ENCODE measurements around the gene BTN2A1. TPM values are rescaled to one million over a fixed set of nuclear protein-coding genes. Genes with fewer than 3 reads are reported as not detected.
A peak's percentile ranks its signal among the peaks of the same experiment; 100 is the strongest.

BTN2A1 gene
- total RNA-seq, 1 donor = 11.7 TPM

- no peak overlapping the region for H3K4me3 ChIP-seq (ENCODE audit: low read depth, low read length)
These were observed 11.1 kb downstream of the BTN2A1 start for GRCh38 chr6:26468829-26469228.

DNA sequence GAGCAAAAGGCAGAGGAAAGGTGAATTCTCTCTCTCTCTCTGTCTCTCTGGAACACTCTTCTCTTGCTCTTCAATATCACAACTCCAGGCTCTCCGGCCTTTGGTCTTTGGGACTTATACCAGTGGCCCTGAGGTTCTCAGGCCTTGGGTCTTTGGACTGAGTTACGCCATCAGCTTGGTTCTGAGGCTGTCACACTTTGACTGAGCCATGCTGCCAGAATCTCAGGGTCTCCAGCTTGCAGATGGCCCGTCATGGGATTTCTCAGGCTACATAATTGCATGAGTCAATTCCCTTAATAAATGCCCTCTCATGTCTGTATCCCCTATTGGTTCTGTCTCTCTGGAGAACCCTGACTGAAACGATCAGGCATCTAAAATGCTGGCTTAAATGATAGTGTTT lies 12.9 kb downstream of the BTN2A1 start:
- DNase-seq (ENCODE audit: low read depth) = no peak
- H3K4me3 ChIP-seq (ENCODE audit: low read depth, low read length) = no peak overlapping the region
- TF ChIP-seq, protein P1, sequence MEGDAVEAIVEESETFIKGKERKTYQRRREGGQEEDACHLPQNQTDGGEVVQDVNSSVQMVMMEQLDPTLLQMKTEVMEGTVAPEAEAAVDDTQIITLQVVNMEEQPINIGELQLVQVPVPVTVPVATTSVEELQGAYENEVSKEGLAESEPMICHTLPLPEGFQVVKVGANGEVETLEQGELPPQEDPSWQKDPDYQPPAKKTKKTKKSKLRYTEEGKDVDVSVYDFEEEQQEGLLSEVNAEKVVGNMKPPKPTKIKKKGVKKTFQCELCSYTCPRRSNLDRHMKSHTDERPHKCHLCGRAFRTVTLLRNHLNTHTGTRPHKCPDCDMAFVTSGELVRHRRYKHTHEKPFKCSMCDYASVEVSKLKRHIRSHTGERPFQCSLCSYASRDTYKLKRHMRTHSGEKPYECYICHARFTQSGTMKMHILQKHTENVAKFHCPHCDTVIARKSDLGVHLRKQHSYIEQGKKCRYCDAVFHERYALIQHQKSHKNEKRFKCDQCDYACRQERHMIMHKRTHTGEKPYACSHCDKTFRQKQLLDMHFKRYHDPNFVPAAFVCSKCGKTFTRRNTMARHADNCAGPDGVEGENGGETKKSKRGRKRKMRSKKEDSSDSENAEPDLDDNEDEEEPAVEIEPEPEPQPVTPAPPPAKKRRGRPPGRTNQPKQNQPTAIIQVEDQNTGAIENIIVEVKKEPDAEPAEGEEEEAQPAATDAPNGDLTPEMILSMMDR (IDR thresholded peaks at IDR 0.05; ENCODE audit: insufficient read depth, low read length) = no peak

More at GRCh38 chr6:26468829-26469228, 11.1 kb downstream of the BTN2A1 start:
- DNase-seq (ENCODE audit: low read depth) = no peak
- TF ChIP-seq, protein P1 (IDR thresholded peaks at IDR 0.05; ENCODE audit: insufficient read depth, low read length) = no peak

DNA sequence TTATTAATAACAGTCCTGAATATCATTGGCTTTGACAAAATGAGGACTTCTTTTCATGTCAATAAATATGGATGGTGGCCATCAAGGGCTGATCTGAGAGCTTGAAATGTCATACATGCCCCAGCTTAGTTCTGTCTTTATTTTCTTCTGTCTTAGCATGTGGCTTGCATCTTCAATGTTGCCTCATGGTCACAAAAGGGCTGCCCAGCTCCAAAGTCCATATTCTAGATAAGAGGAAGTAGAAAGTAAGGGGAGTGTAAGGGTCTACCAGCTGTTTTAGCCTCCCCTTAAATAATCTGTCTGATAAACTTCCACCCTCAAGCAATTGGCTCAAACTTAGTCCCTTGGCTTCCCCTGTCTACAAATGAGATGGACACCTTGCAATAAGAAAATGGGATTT lies 14.2 kb downstream of the BTN2A1 start:
- H3K4me3 ChIP-seq (ENCODE audit: low read depth, low read length) = no peak overlapping the region
- DNase-seq (ENCODE audit: low read depth) = no peak
- TF ChIP-seq, protein P1 (IDR thresholded peaks at IDR 0.05; ENCODE audit: insufficient read depth, low read length) = no peak

GRCh38 chr6:26472549-26473290 lies 15.0 kb downstream of the BTN2A1 start:
- no peak overlapping the region for H3K4me3 ChIP-seq (ENCODE audit: low read depth, low read length)
- TF ChIP-seq, protein P1 (IDR thresholded peaks at IDR 0.05; ENCODE audit: insufficient read depth, low read length) = no peak
- DNase-seq (ENCODE audit: low read depth) = no peak

- DNase-seq (ENCODE audit: low read depth) = no peak
- peak overlapping the region; percentile 59 for H3K4me3 ChIP-seq (ENCODE audit: low read depth, low read length)
- TF ChIP-seq, protein P1 (IDR thresholded peaks at IDR 0.05; ENCODE audit: insufficient read depth, low read length) = no peak
These were observed 15.6 kb downstream of the BTN2A1 start for GRCh38 chr6:26473429-26473757.

GRCh38 chr6:26473758-26474438 lies 16.1 kb downstream of the BTN2A1 start:
- DNase-seq (ENCODE audit: low read depth) = peak; percentile 95
- H3K4me3 ChIP-seq (ENCODE audit: low read depth, low read length) = peak overlapping the region; percentile 63
- TF ChIP-seq, protein P1 (IDR thresholded peaks at IDR 0.05; ENCODE audit: insufficient read depth, low read length) = no peak

All from fibroblast of the aortic adventitia (primary cell).